Regular cardiac myocyte (primary cell): ENCODE data around the gene ZNF81. TPM values are rescaled to one million over a fixed set of nuclear protein-coding genes. Genes with fewer than 3 reads are reported as not detected.

Experiments used
- total RNA-seq: library from RNA; depleted of rRNA; stranded (reverse); fragments of >200 nt; gene quantifications from 2 replicates; pipeline ENCODE4 v1.2.3, GENCODE V29; 2014

The ZNF81 gene
- 4.6 and 9.9 TPM in 2 replicates for total RNA-seq

DNA sequence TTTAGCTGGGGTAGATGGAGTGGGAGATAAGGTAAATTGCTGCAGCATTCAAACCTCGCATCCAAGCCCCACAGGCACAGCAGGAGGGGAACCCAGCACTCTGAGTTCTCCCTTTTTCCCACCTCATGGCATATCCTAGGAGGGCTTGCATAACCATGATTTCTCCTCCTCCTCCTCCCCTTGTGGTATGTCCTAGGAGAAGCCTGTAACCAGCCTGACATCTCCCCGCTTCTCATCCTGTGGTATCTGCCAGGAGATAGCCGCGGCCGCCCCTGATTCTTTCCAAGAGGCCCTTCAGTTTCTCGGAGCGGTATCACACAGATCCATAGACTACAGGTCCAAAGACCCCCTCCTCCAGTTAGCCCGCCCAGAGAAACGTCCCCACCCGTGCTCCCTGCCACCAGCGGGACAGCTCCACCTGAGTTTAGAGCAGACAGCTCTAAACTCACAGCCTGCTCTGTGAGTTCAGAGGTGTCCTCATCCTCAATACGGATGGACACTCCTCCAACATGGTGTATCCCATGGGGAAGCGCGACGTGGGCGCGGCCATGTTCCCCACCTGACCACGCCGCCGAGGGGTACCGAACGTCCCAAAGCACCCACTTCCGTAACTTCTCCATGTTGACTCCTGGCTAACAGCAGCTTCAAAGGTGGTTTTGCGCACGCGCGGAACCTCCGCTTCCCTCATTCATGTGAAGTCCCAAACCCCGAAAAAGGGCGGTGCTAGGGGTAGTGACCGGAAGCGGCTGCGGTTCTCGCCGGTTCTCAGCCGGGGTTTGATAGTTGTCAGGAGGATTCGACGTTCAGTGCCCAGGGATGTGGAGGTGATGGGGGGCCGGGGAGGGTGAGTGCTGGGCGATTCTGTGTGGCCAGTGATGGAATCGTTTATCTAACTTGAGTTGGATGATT, at the start of gene ZNF81:
TSS of gene ZNF81 (plus strand) at position 739 of the 909 bp plus-strand sequence. CDS start 9,366 bp downstream, outside the sequence.

Other genes starting within 250 kb of the ZNF81 start
- under 0.01 and 0.28 TPM in 2 replicates for gene SYN1, start 217.0 kb upstream of the ZNF81 start, total RNA-seq
- gene CFP, start 207.0 kb upstream of the ZNF81 start, total RNA-seq: under 0.01 and 0.19 TPM in 2 replicates
- 19.7 and 20.9 TPM in 2 replicates for gene ELK1, start 186.3 kb upstream of the ZNF81 start, total RNA-seq
- gene UXT, start 177.7 kb upstream of the ZNF81 start, total RNA-seq: 115 and 135 TPM in 2 replicates
- gene ZNF182, start 167.1 kb downstream of the ZNF81 start, total RNA-seq: 2.1 and 3.7 TPM in 2 replicates
- not detected in 2 replicates for gene SPACA5, start 170.1 kb downstream of the ZNF81 start, total RNA-seq
- 1.2 and 3.4 TPM in 2 replicates for gene ZNF630, start 234.7 kb downstream of the ZNF81 start, total RNA-seq